ENCODE results near the gene MS4A1. TPM values are rescaled to one million over a fixed set of nuclear protein-coding genes. Genes with fewer than 3 reads are reported as not detected.
A peak's percentile ranks its signal among the peaks of the same experiment; 100 is the strongest.

MS4A1 gene
- total RNA-seq, 2 experiments from 2014 or later: 488 to 603 TPM

DNA sequence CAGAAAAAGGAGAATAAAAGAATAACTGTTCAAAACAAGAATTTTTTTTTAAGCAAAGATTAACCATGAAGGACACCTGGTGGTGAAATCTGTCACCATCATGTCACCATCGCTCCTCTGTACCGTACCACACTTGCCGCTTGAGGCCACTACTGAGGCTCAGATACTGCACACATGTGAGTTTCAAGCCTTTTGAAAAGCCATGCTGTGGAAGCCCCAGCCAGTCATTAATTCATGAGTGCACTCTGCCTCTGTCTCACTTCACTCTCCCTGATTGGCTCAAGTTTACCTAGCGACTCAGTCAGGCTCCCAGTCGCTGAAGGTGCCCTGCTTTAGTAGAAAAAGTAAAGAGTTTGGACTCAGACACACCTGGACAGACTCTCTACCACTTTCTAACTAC is 30.3 kb downstream of the MS4A1 start:
- no peaks in the 10 kb centered on the region for H4K20me1 ChIP-seq (ENCODE audit: insufficient read depth, low read length)
- H3K4me1 ChIP-seq (ENCODE audit: insufficient read depth, low read length, poor library complexity, severe bottlenecking): peaks cover 52% of the 10 kb centered on the region
- H3K4me3 ChIP-seq (ENCODE audit: low read depth, low read length, poor library complexity, severe bottlenecking): no peak overlapping the region
- TF ChIP-seq EZH2phosphoT487 (IDR thresholded peaks at IDR 0.05; ENCODE audit: borderline replicate concordance, low read depth, low read length): no peak
- TF ChIP-seq, protein P1, sequence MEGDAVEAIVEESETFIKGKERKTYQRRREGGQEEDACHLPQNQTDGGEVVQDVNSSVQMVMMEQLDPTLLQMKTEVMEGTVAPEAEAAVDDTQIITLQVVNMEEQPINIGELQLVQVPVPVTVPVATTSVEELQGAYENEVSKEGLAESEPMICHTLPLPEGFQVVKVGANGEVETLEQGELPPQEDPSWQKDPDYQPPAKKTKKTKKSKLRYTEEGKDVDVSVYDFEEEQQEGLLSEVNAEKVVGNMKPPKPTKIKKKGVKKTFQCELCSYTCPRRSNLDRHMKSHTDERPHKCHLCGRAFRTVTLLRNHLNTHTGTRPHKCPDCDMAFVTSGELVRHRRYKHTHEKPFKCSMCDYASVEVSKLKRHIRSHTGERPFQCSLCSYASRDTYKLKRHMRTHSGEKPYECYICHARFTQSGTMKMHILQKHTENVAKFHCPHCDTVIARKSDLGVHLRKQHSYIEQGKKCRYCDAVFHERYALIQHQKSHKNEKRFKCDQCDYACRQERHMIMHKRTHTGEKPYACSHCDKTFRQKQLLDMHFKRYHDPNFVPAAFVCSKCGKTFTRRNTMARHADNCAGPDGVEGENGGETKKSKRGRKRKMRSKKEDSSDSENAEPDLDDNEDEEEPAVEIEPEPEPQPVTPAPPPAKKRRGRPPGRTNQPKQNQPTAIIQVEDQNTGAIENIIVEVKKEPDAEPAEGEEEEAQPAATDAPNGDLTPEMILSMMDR (conservative IDR thresholded peaks at IDR 0.05; ENCODE audit: low read length): peak; percentile 100
- intact Hi-C loops (cut with micrococcal nuclease; ENCODE audit: unreplicated experiment): loop anchor here (1.0 kb wide), 4 partner anchors 123 to 221 kb away; no protein-coding TSS in a partner anchor
- H3K27ac ChIP-seq (ENCODE audit: low read depth, low read length, poor library complexity, severe bottlenecking): peak overlapping the region; percentile 9
- peak overlapping the region; percentile 75 for H2AFZ ChIP-seq (ENCODE audit: low read length)
- H3K9me2 ChIP-seq (ENCODE audit: insufficient read depth, low read length): no peaks in the 10 kb centered on the region
- POLR2A ChIA-PET: interaction anchor here (4.4 kb wide), 1 partner anchor 28 kb away, joined by 69 read pairs; the partner anchor contains the start of gene MS4A1
- H3K79me2 ChIP-seq (ENCODE audit: insufficient read depth, low read depth, low read length): no peaks in the 10 kb centered on the region
- peaks cover 5% of the 10 kb centered on the region; the same call in 1 of the 2 replicates for H3K9me3 ChIP-seq (ENCODE audit: low read length)
- no TSS peak for BruUV-seq (replicated peaks)
- peak overlapping the region; percentile 30; the same call in 1 of the 2 replicates for H3K4me2 ChIP-seq (ENCODE audit: low read length)
- DNase-seq (ENCODE audit: low spot score): peak; percentile 95
- CTCF ChIA-PET (ENCODE audit: unreplicated experiment): interaction anchor here (4.4 kb wide), 1 partner anchor 123 kb away, joined by 23 read pairs; no protein-coding TSS in a partner anchor
- no peaks in the 10 kb centered on the region for H3K36me3 ChIP-seq (ENCODE audit: insufficient read depth, low read length)

DNA sequence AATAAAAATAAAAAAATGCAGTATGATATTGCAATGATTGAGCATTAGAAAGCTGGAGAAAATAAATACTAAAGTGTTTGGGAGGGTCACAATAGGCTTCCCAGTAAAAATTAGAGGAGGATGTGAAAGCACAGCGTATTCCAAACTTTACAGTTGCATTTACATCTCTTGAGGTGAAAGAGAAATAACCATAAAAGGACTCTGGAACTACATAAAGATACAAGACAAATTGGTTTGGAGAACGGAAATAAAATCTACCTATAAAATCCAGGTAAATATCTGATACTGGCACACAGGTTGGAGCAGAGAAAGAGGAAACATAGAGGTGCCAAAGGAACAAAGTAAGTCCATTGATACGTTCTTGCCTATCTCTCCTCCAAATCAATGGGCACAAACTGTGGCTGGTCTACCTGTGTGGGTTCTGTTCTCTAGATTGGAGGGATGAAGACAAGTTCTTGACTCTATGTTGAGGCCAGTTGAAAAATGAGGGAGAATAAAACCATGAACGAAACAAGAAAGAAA is 36.9 kb downstream of the MS4A1 start, which contains the start of gene MS4A12:
Gene MS4A12 (plus strand): TSS at position 291 of the 522 bp plus-strand sequence. CDS start 4,541 bp downstream, outside the sequence.
- peaks cover 7% of the 10 kb centered on the region; the same call in 1 of the 2 replicates for H3K9me3 ChIP-seq (ENCODE audit: low read length)
- H3K36me3 ChIP-seq (ENCODE audit: insufficient read depth, low read length): no peaks in the 10 kb centered on the region
- BruUV-seq (replicated peaks): no TSS peak
- no peaks in the 10 kb centered on the region for H4K20me1 ChIP-seq (ENCODE audit: insufficient read depth, low read length)
- ChIA-PET CTCF (ENCODE audit: unreplicated experiment) (interaction anchor here (1.0 kb wide), 1 partner anchor 129 kb away, joined by 3 read pairs; no protein-coding TSS in a partner anchor), POLR2A (interaction anchor here (0.5 to 2.0 kb wide), 2 partner anchors 10 to 15 kb away, joined by 3 to 5 read pairs; no protein-coding TSS in a partner anchor)
- intact Hi-C loops (cut with micrococcal nuclease; ENCODE audit: unreplicated experiment): no loop called here
- H3K4me3 ChIP-seq (ENCODE audit: low read depth, low read length, poor library complexity, severe bottlenecking): no peak within 1 kb of the TSS
- no peak for DNase-seq (ENCODE audit: low spot score)
- H3K4me1 ChIP-seq (ENCODE audit: insufficient read depth, low read length, poor library complexity, severe bottlenecking): peaks cover 16% of the 10 kb centered on the region
- no peak within 1 kb of the TSS for H2AFZ ChIP-seq (ENCODE audit: low read length)
- H3K79me2 ChIP-seq (ENCODE audit: insufficient read depth, low read depth, low read length): no peaks in the 10 kb centered on the region
- H3K4me2 ChIP-seq (ENCODE audit: low read length): no peak within 1 kb of the TSS
- H3K9me2 ChIP-seq (ENCODE audit: insufficient read depth, low read length): no peaks in the 10 kb centered on the region
- no peak within 1 kb of the TSS for H3K27ac ChIP-seq (ENCODE audit: low read depth, low read length, poor library complexity, severe bottlenecking)
- TF ChIP-seq, protein P1 (conservative IDR thresholded peaks at IDR 0.05; ENCODE audit: low read length): no peak
- TF ChIP-seq EZH2phosphoT487 (IDR thresholded peaks at IDR 0.05; ENCODE audit: borderline replicate concordance, low read depth, low read length): no peak

DNA sequence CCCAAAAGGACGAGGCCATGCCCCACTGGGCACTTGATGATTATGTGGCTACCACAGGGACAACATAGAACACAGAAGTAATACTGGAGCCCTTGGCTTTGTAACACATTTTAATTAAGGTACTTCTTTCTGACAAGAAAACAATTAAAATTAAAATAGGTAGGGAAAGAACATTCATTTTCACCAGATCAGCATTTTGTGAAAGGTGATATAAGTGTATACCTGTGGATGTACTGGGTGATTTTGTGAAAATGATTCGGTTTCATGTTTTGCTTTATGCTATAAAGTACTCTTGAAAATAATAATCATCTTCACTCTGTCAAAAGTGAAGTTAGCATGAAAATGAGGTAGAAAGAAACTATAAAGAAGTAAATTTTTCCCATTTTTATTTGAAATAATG is 37.8 kb downstream of the MS4A1 start:
- CTCF ChIA-PET (ENCODE audit: unreplicated experiment): interaction anchor here (1.0 kb wide), 1 partner anchor 130 kb away, joined by 3 read pairs; no protein-coding TSS in a partner anchor
- H3K27ac ChIP-seq (ENCODE audit: low read depth, low read length, poor library complexity, severe bottlenecking): no peak overlapping the region
- H2AFZ ChIP-seq (ENCODE audit: low read length): no peak overlapping the region
- H3K4me2 ChIP-seq (ENCODE audit: low read length): no peak overlapping the region
- BruUV-seq (replicated peaks): no TSS peak
- peaks cover 25% of the 10 kb centered on the region for H3K4me1 ChIP-seq (ENCODE audit: insufficient read depth, low read length, poor library complexity, severe bottlenecking)
- POLR2A ChIA-PET: interaction anchor here (1.7 to 2.0 kb wide), 2 partner anchors 9 to 10 kb away, joined by 5 read pairs; no protein-coding TSS in a partner anchor
- no peaks in the 10 kb centered on the region for H3K9me2 ChIP-seq (ENCODE audit: insufficient read depth, low read length)
- H3K9me3 ChIP-seq (ENCODE audit: low read length): peaks cover 7% of the 10 kb centered on the region; the same call in 1 of the 2 replicates
- no peaks in the 10 kb centered on the region for H4K20me1 ChIP-seq (ENCODE audit: insufficient read depth, low read length)
- intact Hi-C loops (cut with micrococcal nuclease; ENCODE audit: unreplicated experiment): no loop called here
- H3K4me3 ChIP-seq (ENCODE audit: low read depth, low read length, poor library complexity, severe bottlenecking): no peak overlapping the region
- no peak for DNase-seq (ENCODE audit: low spot score)
- no peaks in the 10 kb centered on the region for H3K36me3 ChIP-seq (ENCODE audit: insufficient read depth, low read length)
- TF ChIP-seq, protein P1 (conservative IDR thresholded peaks at IDR 0.05; ENCODE audit: low read length): no peak
- no peak for TF ChIP-seq EZH2phosphoT487 (IDR thresholded peaks at IDR 0.05; ENCODE audit: borderline replicate concordance, low read depth, low read length)
- H3K79me2 ChIP-seq (ENCODE audit: insufficient read depth, low read depth, low read length): no peaks in the 10 kb centered on the region
